NCI-H2107 treated with DMSO at 0.1 percent for 48 hours (cell line): ENCODE results near the gene NIPSNAP2.
"Not testable (repeated sequence)": the region's sequence is repeated elsewhere in the genome, so short reads cannot be mapped to it uniquely, and the experiment has no call there.

Experiments
- DNase-seq: peaks from one replicate; lab custom pipeline; 2025; ENCODE audit not compliant: unreplicated experiment; lab: John Stamatoyannopoulos, UW

NIPSNAP2 gene

DNA sequence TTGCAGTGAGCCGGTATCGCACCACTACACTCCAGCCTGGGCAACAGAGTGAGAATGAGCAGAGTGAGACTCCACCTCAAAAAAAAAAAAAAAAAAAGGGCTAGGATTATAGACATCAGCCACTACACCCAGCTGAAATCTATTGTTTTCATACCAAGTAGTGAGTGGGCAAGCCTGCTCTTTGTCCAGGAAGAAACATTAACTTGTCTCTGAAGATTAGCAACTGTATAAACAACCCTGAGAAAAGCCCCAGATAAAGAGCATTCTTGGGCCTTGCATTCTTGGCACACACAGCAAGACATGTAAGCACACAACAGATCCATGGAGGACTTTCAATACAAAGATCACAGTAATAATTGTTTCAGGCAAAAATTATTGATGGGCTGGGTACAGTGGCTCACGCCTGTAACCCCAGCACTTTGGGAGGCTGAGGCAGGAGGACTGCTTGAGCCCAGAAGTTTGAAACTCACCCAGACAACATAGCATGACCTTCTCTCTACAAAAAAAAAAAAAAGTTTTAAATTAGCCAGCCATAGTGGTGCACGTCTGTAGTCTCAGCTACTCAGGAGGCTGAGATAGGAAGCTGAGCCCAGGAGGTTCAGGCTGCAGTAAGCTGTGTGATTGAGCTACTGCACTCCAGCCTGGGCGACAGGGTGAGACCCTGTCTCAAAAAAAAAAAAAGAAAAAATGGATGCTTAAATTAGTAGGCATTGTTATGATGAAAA, 82.5 kb downstream of the NIPSNAP2 start:
- DNase-seq = no peak

DNA sequence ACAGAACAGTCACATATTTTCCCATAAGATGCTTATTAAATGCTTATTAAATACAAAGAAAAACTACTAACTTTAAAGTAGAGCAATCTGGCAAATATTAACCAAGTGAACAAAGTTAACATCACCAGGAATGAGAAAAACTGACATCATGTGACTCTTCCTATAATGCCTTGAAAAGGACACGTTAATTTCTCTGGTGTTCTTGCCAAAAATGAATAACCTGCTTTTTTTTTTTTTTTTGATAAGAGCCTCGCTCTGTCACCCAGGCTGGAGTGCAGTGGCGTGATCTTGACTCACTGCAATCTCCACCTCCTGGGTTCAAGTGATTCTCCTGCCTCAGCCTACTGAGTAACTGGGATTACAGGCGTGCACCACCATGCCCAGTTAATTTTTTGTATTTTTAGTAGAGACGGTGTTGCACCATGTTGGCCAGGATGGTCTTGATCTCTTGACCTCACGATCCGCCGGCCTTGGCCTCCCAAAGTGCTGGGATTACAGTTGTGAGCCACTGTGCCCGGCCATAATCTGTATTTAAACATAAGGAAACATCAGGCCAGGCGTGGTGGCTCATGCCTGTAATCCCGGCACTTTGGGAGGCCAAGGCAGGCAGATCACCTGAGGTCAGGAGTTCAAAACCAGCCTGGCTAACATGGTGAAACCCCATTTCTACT, 83.2 kb downstream of the NIPSNAP2 start:
- not testable (repeated sequence) for DNase-seq

GRCh38 chr7:56048245-56048644, 83.9 kb downstream of the NIPSNAP2 start:
- no peak for DNase-seq

DNA sequence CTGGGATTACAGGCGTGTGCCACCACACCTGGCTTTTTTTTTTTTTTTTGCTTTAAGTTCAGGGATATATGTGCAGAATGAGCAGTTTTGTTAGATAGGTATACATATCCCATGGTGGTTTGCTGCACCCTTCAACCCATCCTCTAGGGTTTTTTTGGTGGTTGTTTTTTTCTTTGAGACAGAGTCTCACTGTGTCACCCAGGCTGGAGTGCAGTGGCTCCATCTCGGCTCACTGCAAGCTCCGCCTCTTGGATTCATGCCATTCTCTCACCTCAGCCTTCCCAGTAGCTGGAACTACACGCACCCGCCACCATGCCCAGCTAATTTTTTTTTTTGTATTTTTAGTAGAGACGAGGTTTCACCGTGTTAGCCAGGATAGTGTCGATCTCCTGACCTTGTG, 84.4 kb downstream of the NIPSNAP2 start:
- DNase-seq = not testable (repeated sequence)
